Neural cell (in vitro differentiated cells): ENCODE data around the gene SPATA33.

Source experiments
- CTCF ChIP-seq: fragments of 450-650 bp; IDR thresholded peaks from 2 replicates; pipeline ENCODE4 v1.5.1; 2014; ENCODE audit warnings: antibody characterized with exemption, mild to moderate bottlenecking, moderate library complexity; ENCODE audit not compliant: poor library complexity, severe bottlenecking
- EP300 ChIP-seq: fragments of 450-650 bp; conservative IDR thresholded peaks from 2 replicates; pipeline ENCODE4 v1.6.1; 2014; ENCODE audit warnings: antibody characterized with exemption, mild to moderate bottlenecking, moderate library complexity; ENCODE audit not compliant: poor library complexity, severe bottlenecking
- EZH2 ChIP-seq: fragments of 200-600, 300-800 bp; shearing (Covaris generic), sonication (generic); IDR thresholded peaks from 2 replicates; pipeline ENCODE4 v1.6.1; 2014; ENCODE audit warnings: antibody characterized with exemption, low read length, borderline replicate concordance, mild to moderate bottlenecking; ENCODE audit not compliant: insufficient read depth, poor library complexity, severe bottlenecking
- MXI1 ChIP-seq: fragments of 450-650 bp; conservative IDR thresholded peaks from 2 replicates; pipeline ENCODE4 v1.6.1; 2014; ENCODE audit warnings: antibody characterized with exemption, mild to moderate bottlenecking; ENCODE audit not compliant: poor library complexity, severe bottlenecking
- POLR2AphosphoS5 ChIP-seq: IDR thresholded peaks from 2 replicates; pipeline ENCODE4 v1.6.1; 2012
- RAD21 ChIP-seq: fragments of 450-650 bp; conservative IDR thresholded peaks from 2 replicates; pipeline ENCODE4 v1.6.1; 2014; ENCODE audit warnings: antibody characterized with exemption, mild to moderate bottlenecking, moderate library complexity
- REST ChIP-seq: IDR thresholded peaks from 2 replicates; pipeline ENCODE4 v1.6.1; 2012; ENCODE audit warnings: borderline replicate concordance
- SMC3 ChIP-seq: fragments of 450-650 bp; conservative IDR thresholded peaks from 2 replicates; pipeline ENCODE4 v1.6.1; 2014; ENCODE audit warnings: antibody characterized with exemption, mild to moderate bottlenecking, moderate library complexity; ENCODE audit not compliant: poor library complexity

- no peak for TF ChIP-seq REST
- no peak for TF ChIP-seq CTCF
- TF ChIP-seq EZH2 = no peak
- no peak for TF ChIP-seq RAD21
- no peak for TF ChIP-seq EP300
- no peak for TF ChIP-seq POLR2AphosphoS5
- no peak for TF ChIP-seq MXI1
- no peak for TF ChIP-seq SMC3
Measured at GRCh38 chr16:89709166-89709565, 51.5 kb downstream of the SPATA33 start.
